Neural cell (in vitro differentiated cells): ENCODE results near the gene SPACA6. TPM values are rescaled to one million over a fixed set of nuclear protein-coding genes. Genes with fewer than 3 reads are reported as not detected.
"Not testable (repeated sequence)": the region's sequence is repeated elsewhere in the genome, so short reads cannot be mapped to it uniquely, and the experiment has no call there.

Source experiments
- H2AFZ ChIP-seq: fragments of 200-600, 300-800 bp; sonication (generic), shearing (Covaris generic); 2 replicates; pipeline ENCODE4 v1.6.0; 2014; ENCODE audit warnings: low read depth, mild to moderate bottlenecking, antibody characterized with exemption, low read length, moderate library complexity
- H3F3A ChIP-seq: fragments of 200-600 bp; shearing (Covaris generic); 2 replicates; pipeline ENCODE4 v1.6.1; 2016; ENCODE audit warnings: mild to moderate bottlenecking, moderate library complexity, mixed read lengths, antibody characterized with exemption, low read length; ENCODE audit not compliant: insufficient read depth, poor library complexity, severe bottlenecking
- H3K27ac ChIP-seq: fragments of 200-600, 300-800 bp; sonication (generic), shearing (Covaris generic); 2 replicates; pipeline ENCODE4 v1.5.1; 2014; ENCODE audit warnings: mild to moderate bottlenecking, low read length, moderate library complexity
- H3K27me3 ChIP-seq: fragments of 300-800, 200-600 bp; sonication (generic), shearing (Covaris generic); 2 replicates; pipeline ENCODE4 v1.6.0; 2014; ENCODE audit warnings: mild to moderate bottlenecking, low read depth, low read length, moderate library complexity; ENCODE audit not compliant: insufficient read depth
- H3K36me3 ChIP-seq: fragments of 300-800, 200-600 bp; sonication (generic), shearing (Covaris generic); 2 replicates; pipeline ENCODE4 v1.5.1; 2014; ENCODE audit warnings: mild to moderate bottlenecking, antibody characterized with exemption, low read length, moderate library complexity; ENCODE audit not compliant: insufficient read depth
- H3K4me2 ChIP-seq: fragments of 300-800, 200-600 bp; sonication (generic), shearing (Covaris generic); 2 replicates; pipeline ENCODE4 v1.6.0; 2014; ENCODE audit warnings: mild to moderate bottlenecking, low read length
- H3K4me3 ChIP-seq: fragments of 300-800, 200-600 bp; sonication (generic), shearing (Covaris generic); 2 replicates; pipeline ENCODE4 v1.5.1; 2014; ENCODE audit warnings: mild to moderate bottlenecking, low read length, moderate library complexity
- H3K79me2 ChIP-seq: fragments of 200-600 bp; shearing (Covaris generic); replicated peaks from 2 replicates; pipeline ENCODE4 v1.6.0; 2014; ENCODE audit warnings: mild to moderate bottlenecking, low read length, moderate library complexity; ENCODE audit not compliant: insufficient read depth
- H3K9ac ChIP-seq: fragments of 300-800, 200-600 bp; sonication (generic), shearing (Covaris generic); 2 replicates; pipeline ENCODE4 v1.6.1; 2016; ENCODE audit warnings: mild to moderate bottlenecking, low read length, mixed read lengths
- H3K9me2 ChIP-seq: fragments of 200-600 bp; shearing (Covaris generic); 2 replicates; pipeline ENCODE4 v1.6.1; 2016; ENCODE audit warnings: mild to moderate bottlenecking, low read length, mixed read lengths; ENCODE audit not compliant: insufficient read depth
- H3K9me3 ChIP-seq: fragments of 200-600, 300-800 bp; sonication (generic), shearing (Covaris generic); 2 replicates; pipeline ENCODE4 v1.6.1; 2016; ENCODE audit warnings: mild to moderate bottlenecking, mixed run types, low read length, moderate library complexity, mixed read lengths
- H4K20me1 ChIP-seq: fragments of 200-600 bp; shearing (Covaris generic); 2 replicates; pipeline ENCODE4 v1.6.1; 2016; ENCODE audit warnings: mild to moderate bottlenecking, mixed run types; ENCODE audit not compliant: insufficient read depth
- CTCF ChIP-seq: fragments of 450-650 bp; IDR thresholded peaks from 2 replicates; pipeline ENCODE4 v1.5.1; 2014; ENCODE audit warnings: antibody characterized with exemption, mild to moderate bottlenecking, moderate library complexity; ENCODE audit not compliant: poor library complexity, severe bottlenecking
- EP300 ChIP-seq: fragments of 450-650 bp; conservative IDR thresholded peaks from 2 replicates; pipeline ENCODE4 v1.6.1; 2014; ENCODE audit warnings: antibody characterized with exemption, mild to moderate bottlenecking, moderate library complexity; ENCODE audit not compliant: poor library complexity, severe bottlenecking
- EZH2 ChIP-seq: fragments of 200-600, 300-800 bp; shearing (Covaris generic), sonication (generic); IDR thresholded peaks from 2 replicates; pipeline ENCODE4 v1.6.1; 2014; ENCODE audit warnings: antibody characterized with exemption, low read length, borderline replicate concordance, mild to moderate bottlenecking; ENCODE audit not compliant: insufficient read depth, poor library complexity, severe bottlenecking
- MXI1 ChIP-seq: fragments of 450-650 bp; conservative IDR thresholded peaks from 2 replicates; pipeline ENCODE4 v1.6.1; 2014; ENCODE audit warnings: antibody characterized with exemption, mild to moderate bottlenecking; ENCODE audit not compliant: poor library complexity, severe bottlenecking
- POLR2AphosphoS5 ChIP-seq: IDR thresholded peaks from 2 replicates; pipeline ENCODE4 v1.6.1; 2012
- RAD21 ChIP-seq: fragments of 450-650 bp; conservative IDR thresholded peaks from 2 replicates; pipeline ENCODE4 v1.6.1; 2014; ENCODE audit warnings: antibody characterized with exemption, mild to moderate bottlenecking, moderate library complexity
- REST ChIP-seq: IDR thresholded peaks from 2 replicates; pipeline ENCODE4 v1.6.1; 2012; ENCODE audit warnings: borderline replicate concordance
- SMC3 ChIP-seq: fragments of 450-650 bp; conservative IDR thresholded peaks from 2 replicates; pipeline ENCODE4 v1.6.1; 2014; ENCODE audit warnings: antibody characterized with exemption, mild to moderate bottlenecking, moderate library complexity; ENCODE audit not compliant: poor library complexity
- TAF1 ChIP-seq: IDR thresholded peaks from 2 replicates; pipeline ENCODE4 v1.6.1; 2012; ENCODE audit warnings: low read depth
- polyA plus RNA-seq: library from polyadenylated mRNA; depleted of rRNA; stranded (reverse); fragments of >200 nt; gene quantifications from 2 replicates; pipeline ENCODE4 v1.2.3, GENCODE V29; 2014

SPACA6 gene
- polyA plus RNA-seq, 1 donor from 2014 or later: 5.2 TPM

- Histone ChIP-seq H3K9me2 (no peaks in the 10 kb centered on the region), H3K36me3 (no peaks in the 10 kb centered on the region), H3K4me3 (no peak overlapping the region), H4K20me1 (no peaks in the 10 kb centered on the region), H3K4me2 (no peak overlapping the region), H2AFZ (no peak overlapping the region), H3K27ac (no peak overlapping the region), H3F3A (no peaks in the 10 kb centered on the region), H3K9ac (no peak overlapping the region), H3K9me3 (no peaks in the 10 kb centered on the region), H3K27me3 (no peaks in the 10 kb centered on the region), H3K79me2 (no peaks in the 10 kb centered on the region)
- no peak for TF ChIP-seq EP300
- TF ChIP-seq RAD21: no peak
- no peak for TF ChIP-seq MXI1
- no peak for TF ChIP-seq CTCF
- no peak for TF ChIP-seq POLR2AphosphoS5
- no peak for TF ChIP-seq SMC3
- TF ChIP-seq REST: no peak
Observed at GRCh38 chr19:51737389-51737788, 44.3 kb downstream of the SPACA6 start.

GRCh38 chr19:51737924-51738323, 44.8 kb downstream of the SPACA6 start:
- Histone ChIP-seq H3K9me3 (no peaks in the 10 kb centered on the region), H3K27me3 (no peaks in the 10 kb centered on the region), H3F3A (no peaks in the 10 kb centered on the region), H3K9ac (no peak overlapping the region), H4K20me1 (no peaks in the 10 kb centered on the region), H3K4me2 (no peak overlapping the region), H3K36me3 (no peaks in the 10 kb centered on the region), H3K9me2 (no peaks in the 10 kb centered on the region), H3K27ac (no peak overlapping the region), H3K79me2 (no peaks in the 10 kb centered on the region), H2AFZ (no peak overlapping the region), H3K4me3 (no peak overlapping the region)
- TF ChIP-seq EP300: no peak
- TF ChIP-seq REST: no peak
- no peak for TF ChIP-seq MXI1
- TF ChIP-seq RAD21: no peak
- TF ChIP-seq POLR2AphosphoS5: no peak
- no peak for TF ChIP-seq TAF1
- no peak for TF ChIP-seq CTCF
- TF ChIP-seq EZH2: no peak
- no peak for TF ChIP-seq SMC3

GRCh38 chr19:51738523-51738922, 45.4 kb downstream of the SPACA6 start:
- H3K27ac ChIP-seq, H3K9me3 ChIP-seq, H2AFZ ChIP-seq, H3K9ac ChIP-seq, H3F3A ChIP-seq, H3K36me3 ChIP-seq, H4K20me1 ChIP-seq, H3K79me2 ChIP-seq, H3K9me2 ChIP-seq, H3K4me3 ChIP-seq, H3K27me3 ChIP-seq, H3K4me2 ChIP-seq: not testable (repeated sequence)
